HG03354 (cell line): ENCODE results near the gene FABP2.

ENCODE experiments used
- ATAC-seq: cut with Tn5 transposase; IDR thresholded peaks from one replicate; pipeline ENCODE4 v1.9.1; 2021; ENCODE audit warnings: mild to moderate bottlenecking; ENCODE audit not compliant: unreplicated experiment, poor library complexity, severe bottlenecking

FABP2 gene

DNA sequence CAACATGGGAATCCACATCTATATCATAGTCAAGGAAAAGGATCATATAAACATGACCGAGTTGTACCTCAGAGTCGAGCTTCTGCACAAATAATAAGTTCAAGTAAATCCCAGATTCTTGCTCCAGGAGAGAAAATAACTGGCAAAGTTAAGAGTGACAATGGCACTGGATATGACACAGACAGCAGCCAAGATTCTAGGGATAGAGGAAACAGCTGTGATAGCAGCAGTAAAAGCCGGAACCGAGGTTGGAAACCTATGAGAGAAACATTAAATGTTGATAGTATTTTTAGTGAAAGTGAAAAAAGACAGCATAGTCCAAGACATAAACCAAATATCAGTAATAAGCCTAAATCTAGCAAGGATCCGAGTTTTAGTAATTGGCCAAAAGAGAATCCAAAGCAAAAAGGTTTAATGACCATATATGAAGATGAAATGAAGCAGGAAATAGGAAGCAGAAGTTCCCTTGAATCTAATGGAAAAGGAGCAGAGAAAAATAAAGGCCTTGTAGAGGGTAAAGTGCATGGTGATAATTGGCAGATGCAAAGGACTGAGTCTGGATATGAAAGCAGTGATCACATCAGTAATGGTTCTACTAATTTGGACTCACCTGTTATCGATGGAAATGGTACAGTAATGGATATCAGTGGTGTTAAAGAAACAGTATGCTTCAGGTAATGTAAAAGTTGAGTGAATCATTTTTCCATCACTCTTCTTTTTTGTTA, 50.4 kb downstream of the FABP2 start:
- ATAC-seq, result no peak

DNA sequence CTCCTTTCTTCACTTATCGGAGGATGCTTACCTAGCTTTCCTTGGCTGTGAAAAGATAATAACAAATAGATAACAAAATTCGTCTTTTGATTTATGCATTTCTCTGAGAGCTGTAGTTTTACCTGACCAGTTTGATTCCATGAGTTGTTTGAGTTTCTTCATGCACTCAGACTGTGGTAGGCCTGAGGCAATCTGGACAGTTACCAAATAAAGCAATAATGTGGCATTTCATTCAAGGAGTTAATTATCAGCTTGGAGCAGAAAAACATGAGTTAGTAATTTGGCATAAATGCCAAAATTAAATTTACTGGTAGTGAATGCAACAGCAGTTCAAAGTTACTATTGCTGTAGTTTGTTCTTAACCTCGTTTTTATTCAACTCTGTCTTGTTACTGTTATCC, 53.5 kb downstream of the FABP2 start:
- ATAC-seq, result no peak
